Kidney tubule cell (primary cell): ENCODE results near the gene SMIM45.

ENCODE experiments used
- DNase-seq: peaks from one replicate; pipeline ENCODE4 v3.0.0-alpha.2; 2018; ENCODE audit warnings: low spot score

SMIM45 gene

DNA sequence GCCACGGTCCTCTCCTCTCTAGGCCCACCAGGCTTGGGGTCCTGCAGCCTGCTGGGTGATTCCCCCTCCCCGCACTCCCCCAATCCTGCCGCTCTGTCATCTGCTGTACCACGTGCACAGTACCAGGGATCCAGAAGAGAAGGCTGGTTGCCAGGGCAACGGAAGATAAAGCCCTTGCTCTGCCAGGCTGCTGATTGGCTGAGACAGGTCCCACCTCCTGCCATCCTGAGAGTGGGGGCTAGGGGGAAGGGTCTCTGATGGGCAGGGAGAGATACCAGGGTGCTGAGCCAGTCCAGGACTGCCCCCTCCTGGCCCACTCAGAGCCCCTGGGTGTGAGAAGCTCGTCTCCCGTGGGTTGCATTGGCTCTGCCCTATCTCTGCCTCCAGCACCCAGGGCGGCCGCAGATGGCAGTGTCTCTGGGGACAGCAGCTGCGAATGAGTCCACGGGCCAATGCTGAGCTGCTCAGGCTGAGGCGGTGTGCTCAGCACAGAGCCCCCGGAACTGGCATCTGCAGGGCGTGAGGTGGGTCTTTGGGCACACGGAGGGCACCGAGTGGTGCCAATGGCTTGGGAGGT is at the start of gene SMIM45:
Gene SMIM45 (plus strand): TSS at position 253 of the 577 bp plus-strand sequence.
- DNase-seq: no peak

DNA sequence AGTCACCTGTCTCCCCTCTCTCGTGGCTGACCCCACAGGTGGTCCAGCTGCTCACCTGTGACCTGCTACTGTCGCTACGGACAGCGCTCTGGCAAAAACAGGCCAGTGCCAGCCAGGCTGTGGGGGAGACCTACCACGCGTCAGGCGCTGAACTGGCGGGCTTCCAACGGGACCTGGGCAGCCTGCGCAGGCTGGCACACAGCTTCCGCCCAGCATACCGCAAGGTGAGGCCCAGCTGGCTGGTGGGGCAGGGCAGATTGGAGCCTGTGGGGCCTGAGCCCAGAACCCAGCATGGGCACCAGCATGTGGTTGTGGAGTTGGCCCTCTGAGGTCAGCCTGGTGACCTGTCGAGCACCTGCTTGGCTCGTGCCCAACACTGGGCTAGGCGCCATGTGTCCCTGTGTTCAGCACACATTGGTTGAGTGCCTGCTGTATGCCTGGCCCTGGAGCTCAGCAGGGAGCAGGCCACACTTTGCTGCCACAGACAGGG is 49.0 kb upstream of the SMIM45 start:
- peak; percentile 34 for DNase-seq

DNA sequence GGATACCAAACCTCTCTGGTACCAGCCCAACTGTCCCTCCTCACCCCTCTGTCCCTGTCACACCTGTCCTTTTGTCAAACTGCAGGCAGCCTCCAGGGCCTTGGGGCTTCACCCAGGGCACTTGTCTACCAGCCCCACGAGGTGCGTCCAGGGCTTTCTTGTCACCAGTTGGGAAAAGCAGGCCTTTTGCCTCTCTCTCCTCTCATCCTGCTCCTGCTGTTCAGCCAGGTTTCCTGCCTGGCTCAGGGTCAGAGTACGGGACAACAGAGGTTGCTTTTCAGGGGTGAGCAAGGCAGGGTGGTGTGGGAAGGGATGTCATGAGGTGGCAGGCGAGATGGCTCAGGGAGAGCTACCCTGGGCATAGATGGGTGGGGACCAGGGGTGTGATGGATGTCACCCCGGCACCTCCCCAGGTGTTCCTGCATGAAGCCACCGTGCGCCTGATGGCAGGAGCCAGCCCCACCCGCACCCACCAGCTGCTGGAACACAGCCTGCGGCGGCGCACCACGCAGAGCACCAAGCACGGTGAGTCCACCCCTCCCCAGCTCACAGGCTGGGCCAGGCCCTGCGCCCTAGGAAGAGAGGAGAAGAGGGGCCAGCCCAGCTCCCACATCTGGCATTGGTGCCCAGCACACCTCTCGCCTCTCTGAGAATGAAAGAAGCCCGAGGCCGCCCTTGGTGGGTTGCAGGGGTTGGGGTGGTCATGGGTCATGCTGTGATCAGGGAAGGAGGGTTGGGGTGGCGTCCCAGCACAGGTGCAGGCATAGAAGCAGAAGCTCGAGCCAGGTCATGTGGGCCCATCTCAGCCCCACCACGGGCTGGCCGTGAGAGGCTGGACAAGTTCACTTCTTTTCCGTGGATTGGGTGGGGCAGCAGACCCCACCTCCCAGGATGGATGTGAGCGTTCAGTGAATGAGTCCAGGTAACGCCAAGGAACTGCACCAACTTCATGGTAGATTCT is 47.2 kb upstream of the SMIM45 start:
- no peak for DNase-seq

- DNase-seq: no peak
Observed at GRCh38 chr22:41905411-41906202, 46.3 kb upstream of the SMIM45 start.

DNA sequence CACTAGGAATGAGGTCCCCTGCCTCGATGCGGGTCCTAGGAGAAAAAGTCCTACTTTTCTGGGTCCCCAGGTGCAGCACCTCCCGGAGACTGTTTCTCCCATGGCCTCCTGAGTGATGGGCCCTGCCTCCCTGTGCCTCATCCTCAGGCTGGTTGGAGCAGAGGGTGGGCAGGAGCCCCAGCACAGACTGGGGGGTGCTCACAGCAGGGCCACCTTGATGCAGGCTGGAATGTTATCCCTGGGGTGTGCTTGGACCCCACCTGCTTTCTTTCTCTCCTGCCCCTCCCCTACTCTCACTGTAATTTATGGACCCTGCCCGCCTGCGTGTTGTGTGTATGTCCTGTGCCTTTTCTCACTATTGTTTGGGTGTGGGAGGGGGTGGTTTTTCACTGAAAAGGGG is 45.1 kb upstream of the SMIM45 start:
- no peak for DNase-seq

DNA sequence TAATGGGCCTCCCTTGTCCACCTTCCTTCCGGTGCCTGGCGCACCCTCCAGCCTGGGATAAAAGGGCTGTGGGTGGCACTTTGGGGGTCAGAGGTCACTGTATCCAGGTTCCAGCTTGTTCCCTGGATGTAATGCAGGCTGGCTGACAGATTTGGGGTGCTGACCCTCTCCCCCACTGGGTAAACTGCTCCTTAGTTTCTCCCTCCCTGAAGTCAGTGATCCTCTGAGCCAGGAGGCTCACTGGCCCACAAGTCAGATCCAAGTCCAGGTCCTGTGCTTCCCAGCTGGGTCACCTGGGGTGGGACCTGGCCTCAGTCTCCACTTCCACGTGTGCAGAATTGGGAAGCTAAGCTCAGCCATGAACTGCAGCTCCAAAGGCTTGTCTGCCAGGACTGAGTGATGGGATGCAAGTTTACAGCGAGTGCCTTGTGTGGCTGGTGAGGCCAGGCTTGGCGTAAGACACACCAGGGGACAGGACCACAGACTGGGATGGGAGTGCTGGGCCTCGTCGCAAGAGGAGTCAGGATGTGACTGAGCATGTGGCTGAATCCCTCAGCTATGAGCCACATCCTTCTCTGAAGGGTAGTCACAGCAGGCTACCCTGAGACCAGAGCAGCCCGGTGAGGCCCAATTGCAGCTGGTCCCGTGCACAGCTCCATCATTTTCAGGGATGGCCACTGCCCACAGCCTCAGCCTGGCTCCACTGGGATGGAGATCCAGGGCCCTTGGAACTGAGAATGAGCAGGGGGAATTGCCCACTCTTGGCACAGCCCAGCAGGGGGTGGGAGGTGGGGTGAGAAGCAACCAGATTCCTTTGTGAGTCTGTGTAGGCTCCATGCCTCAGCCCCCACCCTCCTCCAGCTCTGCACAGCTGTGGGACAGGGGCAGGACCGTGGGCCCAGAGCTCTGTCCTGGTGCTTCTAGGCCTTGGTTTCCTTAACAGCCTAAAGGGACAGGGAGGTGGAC is 44.2 kb upstream of the SMIM45 start:
- DNase-seq: peak; percentile 14

- no peak for DNase-seq
Observed at GRCh38 chr22:41908411-41909309, 43.3 kb upstream of the SMIM45 start.

DNA sequence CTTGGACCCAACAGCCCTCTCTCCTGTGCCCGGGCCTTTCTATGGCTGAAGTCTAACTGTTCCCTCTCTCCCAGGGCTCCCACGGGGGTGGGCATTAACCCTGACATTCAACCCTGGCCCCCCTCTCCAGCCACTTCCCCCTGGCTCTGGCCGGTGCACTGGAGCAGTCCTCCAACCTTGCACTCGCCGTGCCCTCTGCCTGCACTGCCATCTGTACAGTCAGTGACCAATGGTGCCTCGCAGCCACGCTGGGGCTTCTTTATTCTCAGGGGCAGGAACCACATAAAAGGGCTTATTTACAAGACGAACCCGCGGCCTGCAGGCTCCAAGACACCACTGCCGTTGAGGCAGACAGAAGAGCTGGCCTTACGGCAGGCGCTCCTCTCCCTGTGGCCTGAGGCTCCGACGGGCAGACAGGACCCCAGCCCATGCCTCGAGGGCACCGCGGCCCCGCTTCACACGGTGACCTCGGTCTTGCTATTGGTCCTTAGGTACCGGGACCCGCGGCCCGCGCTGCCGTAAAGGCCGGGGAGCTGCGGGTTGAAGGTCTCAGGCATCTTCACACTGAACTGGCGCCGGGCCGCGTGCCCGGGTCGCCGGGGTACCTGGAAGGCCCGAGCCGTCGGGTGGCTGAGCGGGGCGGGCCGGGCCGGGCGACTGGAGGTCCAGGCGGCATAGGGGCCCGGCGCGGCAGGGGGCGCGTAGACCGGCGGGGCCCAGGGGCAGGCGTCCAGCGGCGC is 42.5 kb upstream of the SMIM45 start:
- DNase-seq: no peak

DNA sequence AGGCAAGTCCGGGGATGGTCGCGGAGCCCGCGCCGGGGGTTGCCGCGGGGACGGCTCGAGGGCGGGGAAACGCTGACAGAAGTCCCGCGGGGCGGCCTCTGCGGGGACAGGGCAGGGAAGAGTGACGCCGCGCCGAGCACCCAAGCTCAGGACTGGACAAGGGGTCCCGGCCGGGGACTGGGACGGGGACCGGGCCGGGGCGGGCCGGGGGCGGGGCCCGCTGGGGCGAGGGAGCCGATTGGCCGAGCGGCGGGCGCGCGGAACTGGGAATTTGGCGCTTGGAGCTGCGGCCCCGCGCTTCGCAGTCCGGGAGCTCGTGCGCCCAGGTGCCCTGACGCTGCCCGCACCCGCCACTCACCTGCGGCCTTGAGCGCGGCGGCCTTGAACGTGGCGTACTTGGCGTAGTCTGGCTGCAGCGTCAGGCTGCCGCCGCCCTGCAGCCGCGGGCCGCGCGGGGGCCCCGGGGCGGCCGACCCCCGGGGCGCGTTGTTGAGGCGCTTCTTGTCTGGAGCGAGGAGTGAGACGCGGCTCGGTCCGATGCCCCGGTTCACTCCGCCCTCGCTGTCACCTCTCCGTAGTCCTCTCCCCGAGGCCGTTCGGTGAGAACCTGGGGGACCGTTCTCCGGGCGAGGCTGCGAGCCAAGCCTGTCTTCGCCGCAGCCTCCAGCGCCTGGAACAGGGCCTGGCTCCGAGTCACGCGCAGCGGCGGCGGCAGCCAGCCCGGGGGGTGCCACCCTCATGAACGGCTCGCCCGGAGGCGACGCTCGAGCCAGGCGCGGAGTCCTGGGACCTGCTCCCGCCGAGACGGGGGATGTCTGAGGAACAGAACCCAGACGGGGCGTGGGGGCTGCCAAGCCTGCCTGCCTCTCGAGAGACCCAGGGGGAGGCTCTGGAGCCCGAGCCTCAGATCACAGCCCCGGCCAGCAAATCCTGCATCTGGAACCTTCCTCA is 41.6 kb upstream of the SMIM45 start:
- DNase-seq: peak; percentile 14

- no peak for DNase-seq
Observed at GRCh38 chr22:41911001-41911611, 40.8 kb upstream of the SMIM45 start.

DNA sequence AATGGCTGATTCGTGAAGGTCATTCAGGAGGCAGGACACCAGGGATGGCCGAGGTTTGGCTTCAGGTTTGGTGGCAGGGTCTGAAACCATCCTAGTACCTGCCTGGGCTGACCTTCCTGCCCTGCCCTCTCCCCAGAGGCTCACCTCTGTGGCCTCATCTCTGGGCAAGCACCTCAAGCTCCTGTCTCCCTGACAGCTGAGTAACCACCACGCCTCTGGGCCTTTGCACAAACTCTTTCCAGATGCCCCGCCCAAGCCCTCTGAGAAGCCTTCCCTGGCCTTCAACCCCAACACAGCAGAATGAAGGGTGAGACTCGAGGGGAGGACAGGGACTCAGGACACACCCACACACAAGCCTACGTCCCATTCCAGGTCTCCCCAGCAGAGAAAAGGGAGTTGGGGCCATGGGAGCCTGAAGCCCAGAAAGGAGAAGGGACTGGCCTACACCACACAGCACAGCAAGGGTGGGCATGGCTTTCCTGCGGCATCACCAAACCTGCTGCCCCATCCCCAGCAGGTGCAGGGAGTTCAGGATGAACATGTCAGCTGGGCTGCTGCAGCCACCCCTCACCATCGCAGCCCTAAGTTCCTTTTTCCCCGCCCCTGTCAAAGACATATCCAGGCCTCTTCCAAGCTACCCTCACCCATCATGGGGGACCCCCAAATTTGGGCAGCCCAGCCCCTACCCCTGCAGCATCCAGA is 39.5 kb upstream of the SMIM45 start:
- DNase-seq: no peak

DNA sequence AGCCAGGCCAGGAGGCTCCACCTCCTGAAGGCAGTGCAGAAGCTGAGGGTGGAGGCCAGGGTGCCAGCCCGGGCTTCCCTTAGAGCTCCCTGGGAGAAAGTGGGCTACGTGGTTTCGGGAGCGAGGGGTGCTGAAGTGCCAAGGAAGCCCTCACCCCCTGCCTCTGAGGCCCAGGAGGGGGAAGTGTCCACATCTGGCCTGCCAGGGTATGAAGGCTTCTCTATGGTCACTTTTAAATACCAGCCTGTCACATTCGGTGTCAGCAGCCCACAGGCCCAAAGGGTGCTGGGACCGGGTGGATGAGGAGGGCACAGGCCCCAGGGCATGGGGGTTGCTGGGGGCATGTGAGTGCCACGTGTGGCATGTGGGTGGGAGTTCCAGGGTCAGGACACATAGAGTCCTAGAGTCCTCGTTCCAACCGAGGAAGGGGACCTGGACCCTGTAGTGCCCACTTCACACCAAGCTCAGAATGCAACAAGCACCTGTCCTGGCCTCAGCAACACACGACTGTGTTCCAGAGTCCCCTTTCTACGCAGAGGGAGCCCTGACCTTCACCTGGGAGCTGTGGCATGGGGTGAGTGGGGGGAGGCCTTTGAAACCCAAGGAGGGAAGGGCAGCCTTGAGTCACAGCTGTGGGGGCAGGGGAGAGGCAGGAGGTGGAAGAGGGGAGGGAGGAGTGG is 38.8 kb upstream of the SMIM45 start:
- DNase-seq: no peak

DNA sequence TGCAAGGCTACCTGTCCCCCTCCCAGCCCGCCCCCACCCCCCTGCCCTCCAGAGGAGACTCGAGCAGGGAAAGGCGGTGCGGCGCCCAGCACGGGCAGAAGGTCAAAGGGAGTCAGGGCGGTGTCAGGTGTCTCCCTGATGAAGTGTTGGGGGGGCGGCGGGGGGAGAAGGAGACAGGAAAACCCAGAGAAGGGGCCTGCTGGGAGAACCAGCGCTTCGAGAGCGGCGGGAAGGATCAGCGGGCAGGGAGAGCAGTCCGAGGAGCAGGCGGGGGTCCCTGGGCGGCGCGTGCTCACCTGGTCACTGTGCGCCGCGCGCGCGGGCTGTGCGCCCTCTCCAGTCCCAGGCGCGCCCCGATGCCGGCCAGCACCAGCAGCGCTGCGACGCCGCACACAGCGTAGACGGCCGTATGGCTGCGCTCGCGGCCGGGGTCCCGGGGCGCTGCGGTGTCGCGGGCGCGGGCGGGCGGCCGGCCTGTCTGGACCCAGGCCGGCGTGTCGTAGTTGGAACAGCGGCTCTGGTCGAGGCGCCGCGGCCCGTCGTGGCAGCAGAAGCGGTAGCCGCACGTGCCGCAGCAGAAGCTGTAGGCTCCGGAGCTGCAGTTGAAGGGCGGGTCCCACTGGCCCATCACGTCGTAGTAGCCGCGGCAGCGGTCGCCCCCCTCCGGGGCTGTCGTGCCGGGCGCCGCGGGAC is 38.0 kb upstream of the SMIM45 start:
- DNase-seq: no peak

DNA sequence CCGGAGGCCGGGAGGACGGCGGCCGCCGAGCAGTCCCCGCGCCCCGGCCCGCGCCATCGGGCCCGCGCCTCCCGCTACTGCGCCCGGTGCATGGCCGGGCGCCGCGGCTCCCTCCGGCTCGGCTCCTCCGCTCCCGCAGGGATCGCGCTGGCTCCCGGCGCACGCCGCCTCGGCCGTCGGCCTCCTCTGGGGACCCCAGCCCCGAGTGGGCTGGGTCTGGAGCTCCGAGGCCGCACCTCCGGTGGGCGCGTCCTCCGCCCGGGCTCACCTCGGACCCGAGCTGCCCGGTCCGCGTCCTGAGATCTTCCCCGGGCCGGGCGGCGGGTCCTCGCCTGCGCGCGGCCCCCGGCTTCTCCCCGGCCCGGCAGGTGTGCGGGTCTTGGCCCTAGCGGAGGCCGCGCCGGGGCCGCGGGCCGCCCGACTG is 37.3 kb upstream of the SMIM45 start:
- no peak for DNase-seq

- DNase-seq: peak; percentile 19
Observed at GRCh38 chr22:41915035-41915785, 36.7 kb upstream of the SMIM45 start, which contains the start of gene SHISA8. Gene SHISA8 (minus strand): TSS chr22:41915074. CDS start chr22:41914667, 407 bp downstream.
